ENCODE data around the gene RABGAP1.

The RABGAP1 gene

GRCh38 chr9:123087359-123087888 is 146.6 kb downstream of the RABGAP1 start:
- DNase-seq, result no peak

GRCh38 chr9:123089040-123089439 is 148.2 kb downstream of the RABGAP1 start:
- no peak for DNase-seq

GRCh38 chr9:123089790-123090189 is 149.0 kb downstream of the RABGAP1 start:
- no peak for DNase-seq

- DNase-seq, result no peak
Observed at GRCh38 chr9:123090198-123090896, 149.5 kb downstream of the RABGAP1 start.

GRCh38 chr9:123090956-123091355 is 150.1 kb downstream of the RABGAP1 start:
- DNase-seq, result no peak

GRCh38 chr9:123091459-123091858 is 150.6 kb downstream of the RABGAP1 start:
- DNase-seq, result no peak

- DNase-seq, result no peak
Observed at GRCh38 chr9:123093141-123093540, 152.3 kb downstream of the RABGAP1 start.

- no peak for DNase-seq
Observed at GRCh38 chr9:123096987-123097386, 156.2 kb downstream of the RABGAP1 start.

- DNase-seq, result no peak
Observed at GRCh38 chr9:123097430-123098095, 156.7 kb downstream of the RABGAP1 start.

- no peak for DNase-seq
Observed at GRCh38 chr9:123098096-123098459, 157.3 kb downstream of the RABGAP1 start.

GRCh38 chr9:123099042-123099441 is 158.2 kb downstream of the RABGAP1 start:
- DNase-seq, result no peak

GRCh38 chr9:123099548-123099947 is 158.7 kb downstream of the RABGAP1 start:
- no peak for DNase-seq

GRCh38 chr9:123102375-123103113 is 161.7 kb downstream of the RABGAP1 start:
- DNase-seq, result no peak

GRCh38 chr9:123104807-123105206 is 164.0 kb downstream of the RABGAP1 start:
- no peak for DNase-seq

- no peak for DNase-seq
Observed at GRCh38 chr9:123105490-123105889, 164.7 kb downstream of the RABGAP1 start.

GRCh38 chr9:123107639-123108285 is 166.9 kb downstream of the RABGAP1 start:
- no peak for DNase-seq

- no peak for DNase-seq
Observed at GRCh38 chr9:123108976-123109375, 168.2 kb downstream of the RABGAP1 start.

- no peak for DNase-seq
Observed at GRCh38 chr9:123109540-123110279, 168.9 kb downstream of the RABGAP1 start.

- no peak for DNase-seq
Observed at GRCh38 chr9:123111427-123112014, 170.7 kb downstream of the RABGAP1 start.

- no peak for DNase-seq
Observed at GRCh38 chr9:123112015-123112975, 171.5 kb downstream of the RABGAP1 start.

- DNase-seq, result no peak
Observed at GRCh38 chr9:123113185-123113584, 172.4 kb downstream of the RABGAP1 start.

Measured in CD4-positive, alpha-beta T cell treated with Interferon gamma for 1 hour (primary cell).